ENCODE measurements around the gene CLDN15.
"Not testable (repeated sequence)": the region's sequence is repeated elsewhere in the genome, so short reads cannot be mapped to it uniquely, and the experiment has no call there.

CLDN15 gene

DNA sequence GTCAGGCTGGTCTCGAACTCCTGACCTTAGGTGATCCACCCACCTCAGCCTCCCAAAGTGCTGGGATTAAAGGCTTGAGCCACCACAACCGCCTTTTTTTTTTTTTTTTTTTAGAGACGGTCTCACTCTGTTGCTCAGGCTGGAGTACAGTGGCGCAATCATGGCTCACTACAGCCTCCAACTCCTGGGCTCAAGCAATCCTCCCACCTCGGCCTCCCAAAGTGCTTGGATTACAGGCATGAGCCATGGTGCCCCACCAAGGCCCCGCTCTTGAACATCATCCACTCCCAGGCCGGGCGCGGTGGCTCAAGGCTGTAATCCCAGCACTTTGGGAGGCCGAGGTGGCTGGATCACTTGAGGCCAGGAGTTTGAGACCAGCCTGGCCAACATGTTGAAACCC, 38.1 kb downstream of the CLDN15 start:
- not testable (repeated sequence) for DNase-seq (ENCODE audit: low spot score)

DNA sequence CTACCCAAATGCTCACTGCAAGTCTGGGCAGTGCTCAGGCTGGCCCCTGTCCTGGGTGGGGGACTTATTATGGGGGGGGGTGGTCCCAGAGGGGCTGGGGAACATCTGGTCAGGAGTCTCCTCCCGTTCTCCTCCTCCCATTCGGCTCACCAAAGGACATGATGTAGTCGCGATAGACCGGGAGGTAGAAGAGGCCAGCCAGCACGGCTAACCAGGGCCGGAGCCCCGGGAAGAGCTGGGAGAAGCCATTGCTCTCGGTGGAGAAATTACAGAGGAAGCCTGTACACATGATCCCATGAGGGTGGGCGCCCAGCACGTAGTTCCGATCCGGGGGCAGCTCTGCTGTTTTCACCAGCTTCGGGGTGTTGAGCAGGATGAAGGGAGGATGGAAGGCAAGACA, 39.1 kb downstream of the CLDN15 start:
- no peak for DNase-seq (ENCODE audit: low spot score)

DNA sequence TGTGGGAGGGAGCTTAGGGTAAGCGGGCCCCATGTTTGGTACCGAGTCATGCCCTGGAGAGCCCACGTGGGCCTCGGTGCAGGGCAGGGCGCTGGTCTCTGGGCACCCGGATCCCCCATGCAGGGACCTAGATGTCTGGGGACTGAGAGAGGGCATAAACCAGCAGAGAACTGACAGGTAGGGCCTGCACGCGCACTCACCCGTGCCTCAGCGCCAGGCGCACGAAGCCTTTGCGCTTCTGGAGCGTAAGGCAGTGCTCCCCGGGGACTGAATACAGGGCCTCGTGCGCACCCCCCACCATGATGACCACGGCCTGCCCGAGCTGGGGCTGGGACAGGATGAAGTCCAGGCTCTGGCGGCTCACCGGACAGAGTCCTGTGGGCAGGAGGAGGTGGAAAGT, 39.6 kb downstream of the CLDN15 start:
- no peak for DNase-seq (ENCODE audit: low spot score)

GRCh38 chr7:101195884-101196283, 41.7 kb downstream of the CLDN15 start:
- no peak for DNase-seq (ENCODE audit: low spot score)

DNA sequence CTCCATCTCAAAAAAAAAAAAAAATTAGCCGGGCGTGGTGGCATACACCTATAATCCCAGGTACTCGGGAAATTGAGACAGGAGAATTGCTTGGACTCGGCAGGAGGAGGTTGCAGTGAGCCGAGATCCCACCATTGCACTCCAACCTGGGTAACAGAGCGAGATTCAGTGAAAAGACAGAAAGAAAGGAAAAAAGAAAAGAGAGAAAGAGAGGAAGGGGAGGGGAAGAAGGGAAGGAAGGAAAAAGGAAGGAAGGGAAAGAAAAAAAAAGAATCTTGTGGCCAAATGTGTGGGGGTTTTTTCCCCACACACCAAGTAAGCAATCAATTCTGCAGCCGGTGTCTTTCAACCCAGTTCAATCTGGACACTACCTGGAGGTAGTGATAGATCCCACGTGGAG, 48.5 kb downstream of the CLDN15 start:
- DNase-seq (ENCODE audit: low spot score) = no peak

DNA sequence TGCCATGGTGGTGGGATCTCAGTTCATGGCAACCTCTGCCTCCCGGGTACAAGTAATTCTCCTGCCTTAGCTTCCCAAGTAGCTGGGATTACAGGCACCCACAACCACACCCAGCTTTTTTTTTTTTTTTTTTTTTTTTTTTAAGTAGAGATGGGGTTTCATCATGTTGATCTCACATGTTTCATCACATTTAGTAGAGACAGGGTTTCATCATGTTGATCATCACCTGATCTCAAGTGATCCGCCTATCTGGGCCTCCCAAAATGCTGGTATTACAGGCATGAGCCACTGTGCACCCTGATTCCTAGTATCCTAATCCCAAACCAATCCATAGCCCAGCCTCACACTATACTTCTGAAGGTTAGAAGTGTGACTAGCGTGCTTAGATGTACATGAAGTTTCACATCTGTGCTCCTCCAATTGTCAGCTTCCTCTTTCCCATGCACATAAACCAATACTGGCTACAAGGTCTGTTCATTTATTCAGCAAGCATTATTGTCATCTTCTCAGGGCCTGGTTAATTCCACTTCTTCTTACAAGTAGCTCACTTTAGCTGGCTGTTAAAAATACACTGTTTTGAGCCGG, 50.7 kb downstream of the CLDN15 start:
- DNase-seq (ENCODE audit: low spot score) = no peak

GRCh38 chr7:101186194-101186593, 51.4 kb downstream of the CLDN15 start:
- no peak for DNase-seq (ENCODE audit: low spot score)

- no peak for DNase-seq (ENCODE audit: low spot score)
Measured at GRCh38 chr7:101185258-101185839, 52.3 kb downstream of the CLDN15 start.
